ENCODE results near the gene ADK. TPM values are rescaled to one million over a fixed set of nuclear protein-coding genes. Genes with fewer than 3 reads are reported as not detected.

Gene ADK
- total RNA-seq, 1 experiment from 2014 or later, result 66.6 TPM

GRCh38 chr10:74738052-74738451, 587.0 kb downstream of the ADK start:
- no TSS peak for BruUV-seq (replicated peaks)
- peaks cover 4% of the 10 kb centered on the region for H3K36me3 Mint-ChIP-seq (ENCODE audit: insufficient read depth, unreplicated experiment)
- H3K27ac Mint-ChIP-seq (ENCODE audit: unreplicated experiment), result no peak overlapping the region
- H3K4me3 Mint-ChIP-seq (ENCODE audit: low read depth, unreplicated experiment), result no peak overlapping the region
- intact Hi-C loops (cut with micrococcal nuclease; ENCODE audit: unreplicated experiment), result no loop called here
- CTCF ChIA-PET, result interaction anchor here (0.6 to 0.7 kb wide), 2 partner anchors 9 to 851 kb away, joined by 3 to 5 read pairs; no protein-coding TSS in a partner anchor
- TF ChIP-seq, protein P1, sequence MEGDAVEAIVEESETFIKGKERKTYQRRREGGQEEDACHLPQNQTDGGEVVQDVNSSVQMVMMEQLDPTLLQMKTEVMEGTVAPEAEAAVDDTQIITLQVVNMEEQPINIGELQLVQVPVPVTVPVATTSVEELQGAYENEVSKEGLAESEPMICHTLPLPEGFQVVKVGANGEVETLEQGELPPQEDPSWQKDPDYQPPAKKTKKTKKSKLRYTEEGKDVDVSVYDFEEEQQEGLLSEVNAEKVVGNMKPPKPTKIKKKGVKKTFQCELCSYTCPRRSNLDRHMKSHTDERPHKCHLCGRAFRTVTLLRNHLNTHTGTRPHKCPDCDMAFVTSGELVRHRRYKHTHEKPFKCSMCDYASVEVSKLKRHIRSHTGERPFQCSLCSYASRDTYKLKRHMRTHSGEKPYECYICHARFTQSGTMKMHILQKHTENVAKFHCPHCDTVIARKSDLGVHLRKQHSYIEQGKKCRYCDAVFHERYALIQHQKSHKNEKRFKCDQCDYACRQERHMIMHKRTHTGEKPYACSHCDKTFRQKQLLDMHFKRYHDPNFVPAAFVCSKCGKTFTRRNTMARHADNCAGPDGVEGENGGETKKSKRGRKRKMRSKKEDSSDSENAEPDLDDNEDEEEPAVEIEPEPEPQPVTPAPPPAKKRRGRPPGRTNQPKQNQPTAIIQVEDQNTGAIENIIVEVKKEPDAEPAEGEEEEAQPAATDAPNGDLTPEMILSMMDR (IDR thresholded peaks at IDR 0.05; ENCODE audit: unreplicated experiment), result no peak
- H3K4me1 Mint-ChIP-seq (ENCODE audit: low read depth, unreplicated experiment), result no peaks in the 10 kb centered on the region
- no peak for DNase-seq
- peaks cover 2% of the 10 kb centered on the region for H3K9me3 Mint-ChIP-seq (ENCODE audit: low read depth, unreplicated experiment)
- no peaks in the 10 kb centered on the region for H3K27me3 Mint-ChIP-seq (ENCODE audit: unreplicated experiment)

- peaks cover 4% of the 10 kb centered on the region for H3K36me3 Mint-ChIP-seq (ENCODE audit: insufficient read depth, unreplicated experiment)
- TF ChIP-seq, protein P1 (IDR thresholded peaks at IDR 0.05; ENCODE audit: unreplicated experiment), result no peak
- no TSS peak for BruUV-seq (replicated peaks)
- H3K4me1 Mint-ChIP-seq (ENCODE audit: low read depth, unreplicated experiment), result no peaks in the 10 kb centered on the region
- H3K9me3 Mint-ChIP-seq (ENCODE audit: low read depth, unreplicated experiment), result peaks cover 2% of the 10 kb centered on the region
- DNase-seq, result no peak
- no peaks in the 10 kb centered on the region for H3K27me3 Mint-ChIP-seq (ENCODE audit: unreplicated experiment)
- H3K4me3 Mint-ChIP-seq (ENCODE audit: low read depth, unreplicated experiment), result no peak overlapping the region
- CTCF ChIA-PET, result interaction anchor here (0.6 to 0.7 kb wide), 2 partner anchors 140 to 852 kb away, joined by 3 to 5 read pairs; no protein-coding TSS in a partner anchor
- no peak overlapping the region for H3K27ac Mint-ChIP-seq (ENCODE audit: unreplicated experiment)
- intact Hi-C loops (cut with micrococcal nuclease; ENCODE audit: unreplicated experiment), result no loop called here
These were observed 587.5 kb downstream of the ADK start for GRCh38 chr10:74738542-74738941.

- TF ChIP-seq, protein P1 (IDR thresholded peaks at IDR 0.05; ENCODE audit: unreplicated experiment), result no peak
- H3K4me3 Mint-ChIP-seq (ENCODE audit: low read depth, unreplicated experiment), result no peak overlapping the region
- H3K36me3 Mint-ChIP-seq (ENCODE audit: insufficient read depth, unreplicated experiment), result peaks cover 4% of the 10 kb centered on the region
- CTCF ChIA-PET, result interaction anchor here (0.6 kb wide), 2 partner anchors 139 to 159 kb away, joined by 5 read pairs; no protein-coding TSS in a partner anchor
- intact Hi-C loops (cut with micrococcal nuclease; ENCODE audit: unreplicated experiment), result no loop called here
- H3K9me3 Mint-ChIP-seq (ENCODE audit: low read depth, unreplicated experiment), result no peaks in the 10 kb centered on the region
- no peak overlapping the region for H3K27ac Mint-ChIP-seq (ENCODE audit: unreplicated experiment)
- no TSS peak for BruUV-seq (replicated peaks)
- H3K27me3 Mint-ChIP-seq (ENCODE audit: unreplicated experiment), result no peaks in the 10 kb centered on the region
- no peak for DNase-seq
- H3K4me1 Mint-ChIP-seq (ENCODE audit: low read depth, unreplicated experiment), result no peaks in the 10 kb centered on the region
These were observed 588.1 kb downstream of the ADK start for GRCh38 chr10:74738985-74739567.

- Mint-ChIP-seq H3K36me3 (ENCODE audit: insufficient read depth, unreplicated experiment) (peaks cover 4% of the 10 kb centered on the region), H3K4me1 (ENCODE audit: low read depth, unreplicated experiment) (no peaks in the 10 kb centered on the region), H3K9me3 (ENCODE audit: low read depth, unreplicated experiment) (no peaks in the 10 kb centered on the region), H3K27ac (ENCODE audit: unreplicated experiment) (no peak overlapping the region), H3K4me3 (ENCODE audit: low read depth, unreplicated experiment) (no peak overlapping the region), H3K27me3 (ENCODE audit: unreplicated experiment) (no peaks in the 10 kb centered on the region)
- TF ChIP-seq, protein P1 (IDR thresholded peaks at IDR 0.05; ENCODE audit: unreplicated experiment), result no peak
- no peak for DNase-seq
- no TSS peak for BruUV-seq (replicated peaks)
- CTCF ChIA-PET, result no interaction called here
- intact Hi-C loops (cut with micrococcal nuclease; ENCODE audit: unreplicated experiment), result no loop called here
These were observed 592.4 kb downstream of the ADK start for GRCh38 chr10:74743401-74743800.
